ENCODE data around the gene ELAVL1. TPM values are rescaled to one million over a fixed set of nuclear protein-coding genes. Genes with fewer than 3 reads are reported as not detected.
A peak's percentile ranks its signal among the peaks of the same experiment; 100 is the strongest.
"Not testable (repeated sequence)": the region's sequence is repeated elsewhere in the genome, so short reads cannot be mapped to it uniquely, and the experiment has no call there.

Gene ELAVL1
- polyA plus RNA-seq, 1 donor: 56.0 TPM

- H3K27ac ChIP-seq (ENCODE audit: low read length): no peak overlapping the region
- H3K9me3 ChIP-seq (ENCODE audit: control insufficient read depth, low read depth, low read length): peaks cover 3% of the 10 kb centered on the region
- peaks cover 23% of the 10 kb centered on the region for H3K4me1 ChIP-seq (ENCODE audit: control insufficient read depth, insufficient read depth, low read length)
- WGBS (ENCODE audit: insufficient coverage, low lambda C conversion rate): no CpG with 5 or more reads among the region's 31 CpGs
- peaks cover 14% of the 10 kb centered on the region for H3K27me3 ChIP-seq (ENCODE audit: control insufficient read depth, insufficient read depth, low read length)
- no peak overlapping the region for H3K4me3 ChIP-seq (ENCODE audit: low read length)
- DNase-seq: no peak
- H3K36me3 ChIP-seq (ENCODE audit: control insufficient read depth, insufficient read depth, low read length): peaks cover 20% of the 10 kb centered on the region
Observed at GRCh38 chr19:7923295-7924191, 81.9 kb downstream of the ELAVL1 start.

- peaks cover 3% of the 10 kb centered on the region for H3K9me3 ChIP-seq (ENCODE audit: control insufficient read depth, low read depth, low read length)
- WGBS (ENCODE audit: insufficient coverage, low lambda C conversion rate): no CpG with 5 or more reads among the region's 8 CpGs
- peaks cover 25% of the 10 kb centered on the region for H3K4me1 ChIP-seq (ENCODE audit: control insufficient read depth, insufficient read depth, low read length)
- peaks cover 19% of the 10 kb centered on the region for H3K36me3 ChIP-seq (ENCODE audit: control insufficient read depth, insufficient read depth, low read length)
- H3K4me3 ChIP-seq (ENCODE audit: low read length): no peak overlapping the region
- no peak overlapping the region for H3K27ac ChIP-seq (ENCODE audit: low read length)
- no peak for DNase-seq
- peaks cover 21% of the 10 kb centered on the region for H3K27me3 ChIP-seq (ENCODE audit: control insufficient read depth, insufficient read depth, low read length)
Observed at GRCh38 chr19:7922836-7923195, 82.6 kb downstream of the ELAVL1 start.

- no peak for DNase-seq
- WGBS (ENCODE audit: insufficient coverage, low lambda C conversion rate): no CpG with 5 or more reads among the region's 31 CpGs
- peaks cover 3% of the 10 kb centered on the region for H3K9me3 ChIP-seq (ENCODE audit: control insufficient read depth, low read depth, low read length)
- H3K36me3 ChIP-seq (ENCODE audit: control insufficient read depth, insufficient read depth, low read length): peaks cover 18% of the 10 kb centered on the region
- no peak overlapping the region for H3K27ac ChIP-seq (ENCODE audit: low read length)
- H3K4me3 ChIP-seq (ENCODE audit: low read length): no peak overlapping the region
- peaks cover 27% of the 10 kb centered on the region for H3K4me1 ChIP-seq (ENCODE audit: control insufficient read depth, insufficient read depth, low read length)
- peaks cover 27% of the 10 kb centered on the region for H3K27me3 ChIP-seq (ENCODE audit: control insufficient read depth, insufficient read depth, low read length)
Observed at GRCh38 chr19:7921967-7922835, 83.2 kb downstream of the ELAVL1 start.

- Histone ChIP-seq H3K4me1 (ENCODE audit: control insufficient read depth, insufficient read depth, low read length) (peaks cover 30% of the 10 kb centered on the region), H3K27ac (ENCODE audit: low read length) (peak overlapping the region; percentile 79), H3K27me3 (ENCODE audit: control insufficient read depth, insufficient read depth, low read length) (peaks cover 32% of the 10 kb centered on the region), H3K36me3 (ENCODE audit: control insufficient read depth, insufficient read depth, low read length) (peaks cover 15% of the 10 kb centered on the region), H3K4me3 (ENCODE audit: low read length) (peak overlapping the region; percentile 42), H3K9me3 (ENCODE audit: control insufficient read depth, low read depth, low read length) (no peaks in the 10 kb centered on the region)
- no CpG with 5 or more reads among the region's 17 CpGs for WGBS (ENCODE audit: insufficient coverage, low lambda C conversion rate)
- DNase-seq: no peak
Observed at GRCh38 chr19:7921302-7921966, 84.0 kb downstream of the ELAVL1 start.

GRCh38 chr19:7920519-7921301 is 84.7 kb downstream of the ELAVL1 start:
- peaks cover 40% of the 10 kb centered on the region for H3K27me3 ChIP-seq (ENCODE audit: control insufficient read depth, insufficient read depth, low read length)
- peak; percentile 90 to 95 for DNase-seq
- H3K4me1 ChIP-seq (ENCODE audit: control insufficient read depth, insufficient read depth, low read length): peaks cover 33% of the 10 kb centered on the region

GRCh38 chr19:7919610-7920518 is 85.6 kb downstream of the ELAVL1 start, which contains the start of gene SNAPC2:
TSS of gene SNAPC2 (plus strand) at chr19:7920338. CDS start at chr19:7920367, 29 bp downstream.
- H3K9me3 ChIP-seq (ENCODE audit: control insufficient read depth, low read depth, low read length): peaks cover 4% of the 10 kb centered on the region

More at GRCh38 chr19:7920519-7921301, 84.7 kb downstream of the ELAVL1 start:
- Histone ChIP-seq H3K36me3 (ENCODE audit: control insufficient read depth, insufficient read depth, low read length) (peaks cover 15% of the 10 kb centered on the region), H3K9me3 (ENCODE audit: control insufficient read depth, low read depth, low read length) (peaks cover 4% of the 10 kb centered on the region), H3K4me3 (ENCODE audit: low read length) (peak overlapping the region; percentile 77), H3K27ac (ENCODE audit: low read length) (peak overlapping the region; percentile 100)
- 0% methylated on average over 7 of the region's 62 CpGs for WGBS (ENCODE audit: insufficient coverage, low lambda C conversion rate)

GRCh38 chr19:7918615-7919421 is 86.6 kb downstream of the ELAVL1 start:
- DNase-seq: peak in 1 of 2 donors; percentile 54

More at GRCh38 chr19:7919610-7920518, 85.6 kb downstream of the ELAVL1 start, which contains the start of gene SNAPC2:
- WGBS (ENCODE audit: insufficient coverage, low lambda C conversion rate): 11% methylated on average over 3 of the region's 62 CpGs
- peak; percentile 95 to 98 for DNase-seq
- Histone ChIP-seq H3K36me3 (ENCODE audit: control insufficient read depth, insufficient read depth, low read length) (peaks cover 15% of the 10 kb centered on the region), H3K4me1 (ENCODE audit: control insufficient read depth, insufficient read depth, low read length) (peaks cover 35% of the 10 kb centered on the region), H3K27me3 (ENCODE audit: control insufficient read depth, insufficient read depth, low read length) (peaks cover 48% of the 10 kb centered on the region), H3K27ac (ENCODE audit: low read length) (peak within 1 kb of the TSS; percentile 100), H3K4me3 (ENCODE audit: low read length) (peak within 1 kb of the TSS; percentile 77)

GRCh38 chr19:7918062-7918614 is 87.3 kb downstream of the ELAVL1 start:
- H3K4me1 ChIP-seq (ENCODE audit: control insufficient read depth, insufficient read depth, low read length): peaks cover 35% of the 10 kb centered on the region
- H3K27ac ChIP-seq (ENCODE audit: low read length); DNase-seq; H3K4me3 ChIP-seq (ENCODE audit: low read length): not testable (repeated sequence)
- peaks cover 16% of the 10 kb centered on the region for H3K36me3 ChIP-seq (ENCODE audit: control insufficient read depth, insufficient read depth, low read length)
- WGBS (ENCODE audit: insufficient coverage, low lambda C conversion rate): no CpG with 5 or more reads among the region's 29 CpGs
- H3K27me3 ChIP-seq (ENCODE audit: control insufficient read depth, insufficient read depth, low read length): peaks cover 55% of the 10 kb centered on the region
- peaks cover 11% of the 10 kb centered on the region for H3K9me3 ChIP-seq (ENCODE audit: control insufficient read depth, low read depth, low read length)

More at GRCh38 chr19:7918615-7919421, 86.6 kb downstream of the ELAVL1 start:
- H3K9me3 ChIP-seq (ENCODE audit: control insufficient read depth, low read depth, low read length): peaks cover 5% of the 10 kb centered on the region
- peaks cover 16% of the 10 kb centered on the region for H3K36me3 ChIP-seq (ENCODE audit: control insufficient read depth, insufficient read depth, low read length)
- peaks cover 55% of the 10 kb centered on the region for H3K27me3 ChIP-seq (ENCODE audit: control insufficient read depth, insufficient read depth, low read length)
- no CpG with 5 or more reads among the region's 42 CpGs for WGBS (ENCODE audit: insufficient coverage, low lambda C conversion rate)
- H3K27ac ChIP-seq (ENCODE audit: low read length): peak overlapping the region; percentile 100
- peak overlapping the region; percentile 77 for H3K4me3 ChIP-seq (ENCODE audit: low read length)
- H3K4me1 ChIP-seq (ENCODE audit: control insufficient read depth, insufficient read depth, low read length): peaks cover 35% of the 10 kb centered on the region

All from large intestine (tissue), 3 donors.